GM13977 (cell line): Measurements from ENCODE around the gene OSBPL6.

Source experiments
- DNase-seq: peaks from one replicate; pipeline ENCODE4 v3.0.0; 2012; ENCODE audit warnings: low spot score
- CTCF ChIP-seq: IDR thresholded peaks from 2 replicates; pipeline ENCODE4 v1.5.1; 2012; ENCODE audit warnings: mild to moderate bottlenecking, control low read depth; ENCODE audit not compliant: insufficient read depth; ENCODE audit errors: extremely low read depth, missing control alignments
- in situ Hi-C: fragments of 300-500 bp; cut with MboI; formaldehyde crosslinking; loops from one replicate; pipeline ENCODE4 v1.12.0; 2022; ENCODE audit warnings: low sequenced_read_pairs, low pct_unique_long_range_greater_than_20kb, mixed read lengths, inconsistent platforms; ENCODE audit not compliant: unreplicated experiment

Gene OSBPL6

GRCh38 chr2:178279636-178280035 lies 85.3 kb downstream of the OSBPL6 start:
- in situ Hi-C loops = no loop called here
- no peak for DNase-seq
- no peak for TF ChIP-seq CTCF

- peak; percentile 58 for TF ChIP-seq CTCF
- in situ Hi-C loops = no loop called here
- DNase-seq = peak; percentile 53
Measured at GRCh38 chr2:178280244-178280852, 86.0 kb downstream of the OSBPL6 start.

GRCh38 chr2:178282075-178282815 lies 87.9 kb downstream of the OSBPL6 start:
- TF ChIP-seq CTCF = no peak
- DNase-seq = no peak
- in situ Hi-C loops = no loop called here

- TF ChIP-seq CTCF = no peak
- in situ Hi-C loops = no loop called here
- no peak for DNase-seq
Measured at GRCh38 chr2:178283341-178283918, 89.1 kb downstream of the OSBPL6 start.

- TF ChIP-seq CTCF = no peak
- no peak for DNase-seq
- in situ Hi-C loops = no loop called here
Measured at GRCh38 chr2:178284613-178285286, 90.4 kb downstream of the OSBPL6 start.

GRCh38 chr2:178285287-178285615 lies 90.9 kb downstream of the OSBPL6 start:
- TF ChIP-seq CTCF = no peak
- in situ Hi-C loops = no loop called here
- DNase-seq = no peak
